ENCODE data around the gene CXCL8. TPM values are rescaled to one million over a fixed set of nuclear protein-coding genes. Genes with fewer than 3 reads are reported as not detected.
A peak's percentile ranks its signal among the peaks of the same experiment; 100 is the strongest.
"Not testable (repeated sequence)": the region's sequence is repeated elsewhere in the genome, so short reads cannot be mapped to it uniquely, and the experiment has no call there.

The CXCL8 gene
- total and polyA plus RNA-seq, 9 donors = 0.48 to 48.3 (median 2.6) TPM

DNA sequence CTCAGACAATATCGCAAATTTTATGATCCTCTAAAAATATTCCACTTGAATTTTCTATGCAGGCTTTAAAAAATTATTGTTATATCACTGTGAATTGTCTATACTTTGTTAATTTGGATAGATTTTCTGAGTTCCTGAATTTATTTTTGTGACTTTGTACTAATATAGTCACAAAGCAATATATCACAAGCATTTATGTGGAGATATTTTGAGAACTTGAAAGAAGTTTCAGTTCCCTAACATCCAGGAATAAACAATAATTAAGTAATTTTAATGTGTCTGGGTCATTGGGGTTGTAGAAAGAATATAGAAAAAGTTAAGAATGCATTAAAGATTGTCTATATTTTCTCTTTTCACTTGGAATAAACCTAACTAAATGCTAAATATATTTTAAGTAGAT is 32.0 kb downstream of the CXCL8 start:
- DNase-seq = no peak
- Histone ChIP-seq H3K4me3 (no peak overlapping the region), H3K27ac (no peak overlapping the region), H3K9me3 (no peaks in the 10 kb centered on the region), H3K4me1 (ENCODE audit: insufficient read depth) (peaks cover 2% of the 10 kb centered on the region), H3K36me3 (no peaks in the 10 kb centered on the region), H3K27me3 (no peaks in the 10 kb centered on the region)
- TF ChIP-seq EP300 (IDR thresholded peaks at IDR 0.05) (no peak), CTCF (IDR thresholded peaks at IDR 0.05) (no peak), POLR2A (IDR thresholded peaks at IDR 0.05) (no peak)
- intact Hi-C loops (cut with DNase I) = no loop called here
- 87 to 96% (median 91%) methylated on average over 1 of the region's 1 CpG for WGBS, 3 donors

- H3K9me3 ChIP-seq; DNase-seq; H3K27me3 ChIP-seq; H3K4me3 ChIP-seq; H3K4me1 ChIP-seq (ENCODE audit: insufficient read depth); H3K27ac ChIP-seq; H3K36me3 ChIP-seq; intact Hi-C loops (cut with DNase I): not testable (repeated sequence)
- WGBS, 3 donors = 96 to 98% (median 96%) methylated on average over 4 of the region's 4 CpGs
Observed at GRCh38 chr4:73774406-73774805, 34.0 kb downstream of the CXCL8 start.

DNA sequence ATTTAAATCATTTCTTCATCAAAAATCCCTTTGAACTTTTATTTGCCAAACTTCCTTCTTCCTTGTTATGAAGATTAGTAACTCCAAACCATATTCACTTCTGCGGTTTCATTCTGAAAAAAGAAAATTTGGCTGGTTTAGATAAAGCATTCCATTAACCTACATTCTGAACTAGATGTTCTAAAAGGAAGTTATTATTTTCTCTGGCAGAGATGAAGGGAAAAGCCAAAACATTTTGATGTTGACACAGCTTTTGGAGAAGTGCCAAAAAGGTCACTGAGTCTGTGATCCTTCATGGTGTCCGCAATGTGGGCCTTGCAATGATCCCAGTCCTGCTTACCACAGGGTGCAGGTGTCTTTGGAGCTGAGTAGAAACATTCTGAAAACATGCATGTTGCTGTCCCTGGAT is 36.0 kb downstream of the CXCL8 start:
- no peak overlapping the region for H3K4me3 ChIP-seq
- TF ChIP-seq EP300 (IDR thresholded peaks at IDR 0.05) = no peak
- TF ChIP-seq CTCF (IDR thresholded peaks at IDR 0.05) = no peak
- no peaks in the 10 kb centered on the region for H3K27me3 ChIP-seq
- no peak overlapping the region for H3K27ac ChIP-seq
- DNase-seq = peak in 3 of 5 donors; percentile 23 to 37 (median 34)
- no peaks in the 10 kb centered on the region for H3K36me3 ChIP-seq
- intact Hi-C loops (cut with DNase I) = no loop called here
- H3K9me3 ChIP-seq = no peaks in the 10 kb centered on the region
- WGBS, 3 donors = 4% methylated on average over 2 of the region's 2 CpGs
- peaks cover 2% of the 10 kb centered on the region for H3K4me1 ChIP-seq (ENCODE audit: insufficient read depth)

DNA sequence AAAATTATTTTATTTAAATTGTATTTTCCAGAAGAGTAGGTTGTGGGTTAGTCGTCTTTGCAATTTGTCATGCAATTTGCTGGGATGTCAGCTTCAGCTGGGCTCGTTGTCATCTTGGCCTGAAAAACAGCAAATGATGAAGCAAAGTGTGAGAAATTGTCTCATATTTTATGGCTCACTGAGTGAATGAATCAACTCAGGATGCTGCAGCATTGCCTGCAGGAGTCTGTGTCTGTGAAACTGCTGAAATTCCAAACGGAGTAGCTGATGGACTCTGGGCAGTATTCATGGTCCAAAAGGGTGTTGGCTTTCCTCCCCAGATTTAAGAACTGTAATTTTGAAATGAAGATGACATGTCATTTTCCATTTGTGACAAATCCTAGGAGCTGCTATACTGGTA is 37.2 kb downstream of the CXCL8 start:
- intact Hi-C loops (cut with DNase I) = no loop called here
- H3K9me3 ChIP-seq = no peaks in the 10 kb centered on the region
- 44 to 54% (median 46%) methylated on average over 3 of the region's 3 CpGs for WGBS, 3 donors
- TF ChIP-seq CTCF (IDR thresholded peaks at IDR 0.05) (no peak), POLR2A (IDR thresholded peaks at IDR 0.05) (no peak), EP300 (IDR thresholded peaks at IDR 0.05) (no peak)
- no peak overlapping the region for H3K27ac ChIP-seq
- H3K4me1 ChIP-seq (ENCODE audit: insufficient read depth) = peaks cover 2% of the 10 kb centered on the region
- no peak for DNase-seq
- H3K36me3 ChIP-seq = no peaks in the 10 kb centered on the region
- H3K27me3 ChIP-seq = no peaks in the 10 kb centered on the region
- H3K4me3 ChIP-seq = no peak overlapping the region

DNA sequence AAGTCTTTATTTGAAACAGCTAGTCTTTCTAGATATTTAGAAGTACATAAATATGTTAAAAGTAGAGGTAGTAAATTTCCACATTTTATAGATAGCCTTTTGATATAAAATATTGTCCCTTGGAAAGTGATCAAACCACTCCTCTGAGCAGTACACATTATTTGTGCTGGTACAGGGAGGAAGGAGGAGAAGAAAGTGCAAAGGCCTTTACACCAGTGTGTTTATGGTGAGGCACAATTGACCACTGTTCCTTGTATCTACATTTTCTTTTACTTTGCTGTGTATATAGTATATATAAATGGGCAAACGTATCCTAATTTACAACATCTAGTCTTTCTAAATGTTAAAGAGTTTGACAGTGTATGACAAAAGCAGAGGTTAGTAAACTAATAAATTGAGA is 39.9 kb downstream of the CXCL8 start:
- no peak for DNase-seq
- intact Hi-C loops (cut with DNase I) = no loop called here
- Histone ChIP-seq H3K4me1 (ENCODE audit: insufficient read depth) (peaks cover 2% of the 10 kb centered on the region), H3K27me3 (no peaks in the 10 kb centered on the region), H3K36me3 (no peaks in the 10 kb centered on the region), H3K9me3 (no peaks in the 10 kb centered on the region), H3K27ac (no peak overlapping the region), H3K4me3 (no peak overlapping the region)
- TF ChIP-seq EP300 (IDR thresholded peaks at IDR 0.05) = no peak
- WGBS, 3 donors = 61 to 81% (median 78%) methylated on average over 1 of the region's 1 CpG

- H3K9me3 ChIP-seq = no peaks in the 10 kb centered on the region
- no peak overlapping the region for H3K4me3 ChIP-seq
- no peaks in the 10 kb centered on the region for H3K27me3 ChIP-seq
- intact Hi-C loops (cut with DNase I) = no loop called here
- H3K4me1 ChIP-seq (ENCODE audit: insufficient read depth) = peaks cover 2% of the 10 kb centered on the region
- 56 to 58% (median 56%) methylated on average over 2 of the region's 2 CpGs for WGBS, 3 donors
- no peak overlapping the region for H3K27ac ChIP-seq
- no peaks in the 10 kb centered on the region for H3K36me3 ChIP-seq
- TF ChIP-seq EP300 (IDR thresholded peaks at IDR 0.05) (no peak), POLR2A (IDR thresholded peaks at IDR 0.05) (no peak), CTCF (IDR thresholded peaks at IDR 0.05) (no peak)
- no peak for DNase-seq
Observed at GRCh38 chr4:73780834-73781233, 40.5 kb downstream of the CXCL8 start.
